HL-60/S4 treated with phorbol 12-myristate 13-acetate at 8.2 ng/mL for 4 days and 3 days (cell line): ENCODE results near the gene OIP5.
"Not testable (repeated sequence)": the region's sequence is repeated elsewhere in the genome, so short reads cannot be mapped to it uniquely, and the experiment has no call there.

ENCODE experiments used
- in situ Hi-C: fragments of 300-500 bp; cut with MboI; formaldehyde crosslinking; loops from 2 replicates; pipeline ENCODE4 v1.15.0; 2022; ENCODE audit warnings: low sequenced_read_pairs

Gene OIP5

DNA sequence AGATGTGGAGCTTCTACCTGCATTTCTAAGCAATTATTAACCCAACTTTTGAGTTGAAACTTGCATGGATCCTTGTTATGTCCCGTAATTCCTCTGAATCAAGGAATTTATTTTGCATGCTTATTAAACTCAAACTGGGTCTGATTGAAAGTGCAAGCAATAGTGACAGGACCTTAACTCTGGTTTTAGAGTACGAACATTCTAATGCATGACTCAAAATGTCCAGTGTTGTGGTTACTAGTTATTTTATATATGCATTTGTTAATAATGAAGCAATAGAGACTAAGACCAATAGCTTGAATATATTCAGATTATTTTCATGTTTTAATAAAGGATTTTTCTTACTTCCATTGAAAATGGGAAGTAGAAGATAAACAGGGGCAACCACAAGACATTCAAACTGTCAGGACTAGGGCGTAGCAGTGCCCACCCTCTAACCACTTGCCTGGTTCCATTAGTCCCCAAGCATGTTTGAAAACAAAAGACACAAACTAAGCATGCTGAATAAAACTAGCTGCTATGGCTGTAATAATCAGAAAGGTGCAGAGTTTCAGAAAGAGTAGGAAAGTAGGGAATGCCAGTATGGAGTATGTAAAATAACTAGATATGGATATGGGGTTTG lies 28.1 kb downstream of the OIP5 start:
- in situ Hi-C loops = no loop called here

DNA sequence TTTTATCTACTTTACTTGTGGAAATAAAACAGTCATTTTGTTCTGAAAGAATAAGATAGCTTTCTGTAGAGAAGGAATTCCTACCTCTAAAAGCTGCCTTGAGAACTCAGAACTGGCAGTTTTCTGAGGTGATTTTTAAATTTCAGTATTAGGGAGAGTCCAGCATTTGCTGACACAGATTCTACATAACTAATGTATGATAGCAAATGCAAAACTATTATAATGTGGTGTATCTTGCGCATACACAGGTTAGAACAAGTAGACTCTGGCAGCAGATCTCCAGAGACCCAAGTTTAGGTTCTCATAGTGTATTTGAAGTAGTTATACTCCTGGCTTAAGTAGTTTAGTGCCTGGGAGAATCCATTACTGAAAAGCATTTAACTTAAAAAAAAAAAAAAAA lies 30.8 kb downstream of the OIP5 start:
- in situ Hi-C loops = no loop called here

DNA sequence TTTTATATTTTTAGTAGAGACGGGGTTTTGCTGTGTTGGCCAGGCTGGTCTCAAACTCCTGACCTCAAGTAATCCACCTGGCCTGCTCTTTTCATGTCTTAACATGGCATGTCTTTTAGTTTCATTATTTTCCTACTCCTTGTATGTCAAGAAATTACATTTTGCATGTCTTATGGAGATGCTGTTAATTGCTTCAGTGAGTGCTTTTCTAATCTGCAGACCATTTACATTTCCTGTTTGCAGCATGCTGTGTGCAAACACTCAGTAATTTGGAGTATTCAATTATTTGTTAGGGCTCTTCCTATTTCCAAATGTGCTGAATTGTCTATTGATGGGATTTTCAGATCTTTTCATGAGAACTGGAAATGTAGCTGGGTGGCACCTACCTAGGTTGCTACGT lies 31.3 kb downstream of the OIP5 start:
- in situ Hi-C loops = not testable (repeated sequence)

DNA sequence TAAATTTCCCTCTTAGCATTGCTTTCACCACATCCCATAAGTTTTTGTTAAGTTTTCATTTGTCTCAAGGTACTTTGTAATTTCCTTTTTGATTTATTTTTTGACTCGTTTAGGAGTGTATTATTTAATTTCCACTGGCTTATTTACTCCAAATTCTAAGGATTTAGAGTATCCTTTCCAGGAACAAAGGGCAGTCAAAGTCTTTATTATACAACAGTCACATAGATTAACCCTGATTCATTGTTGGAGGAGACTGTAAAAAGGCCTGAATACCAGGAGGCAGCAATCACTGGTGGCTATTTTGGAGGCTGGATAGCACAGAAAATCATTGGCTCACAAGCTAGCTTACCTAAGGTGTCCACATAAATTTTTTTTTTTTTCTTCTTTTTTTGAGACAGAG lies 39.9 kb downstream of the OIP5 start:
- in situ Hi-C loops = no loop called here

DNA sequence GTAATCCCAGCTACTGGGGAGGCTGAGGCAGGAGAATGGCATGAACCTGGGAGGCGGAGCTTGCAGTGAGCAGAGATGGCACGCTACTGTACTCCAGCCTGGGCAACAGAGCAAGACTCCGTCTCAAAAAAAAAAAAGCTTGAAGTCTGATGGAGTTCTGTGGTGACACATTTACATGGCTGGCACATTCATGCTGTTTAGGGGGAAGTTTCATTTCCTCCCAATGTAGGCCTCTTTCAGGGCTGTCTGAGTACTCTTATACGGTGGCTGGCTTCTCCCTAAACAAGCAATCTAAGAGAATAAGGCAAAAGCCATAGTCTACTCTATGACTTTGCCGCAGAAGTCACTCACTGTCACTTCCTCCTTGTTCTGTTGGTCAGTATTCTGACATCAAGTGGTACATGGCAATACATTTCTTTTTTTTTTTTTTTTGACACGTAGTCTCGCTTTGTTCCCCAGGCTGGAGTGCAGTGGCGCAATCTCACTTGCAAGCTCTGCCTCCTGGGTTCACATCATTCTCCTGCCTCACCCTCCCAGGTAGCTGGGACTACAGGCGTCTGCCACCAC lies 41.2 kb downstream of the OIP5 start:
- in situ Hi-C loops = no loop called here

DNA sequence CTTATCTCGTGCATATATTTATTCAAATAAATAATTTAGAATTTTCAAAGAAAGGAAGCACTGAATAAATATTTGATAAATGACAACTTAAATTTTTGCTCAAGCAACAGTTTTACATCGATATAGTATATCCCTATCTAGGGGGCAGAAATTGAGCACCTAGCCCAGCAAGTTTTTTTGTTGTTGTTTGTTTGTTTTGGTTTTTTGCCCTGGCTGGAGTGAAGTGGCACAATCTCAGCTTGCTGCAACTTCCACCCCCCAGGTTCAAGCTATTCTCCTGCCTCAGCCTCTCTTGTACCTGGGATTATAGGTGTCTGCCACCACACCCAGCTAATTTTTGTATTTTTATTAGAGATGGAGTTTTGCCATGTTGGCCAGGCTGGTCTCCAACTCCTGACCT lies 42.4 kb downstream of the OIP5 start:
- in situ Hi-C loops = no loop called here

DNA sequence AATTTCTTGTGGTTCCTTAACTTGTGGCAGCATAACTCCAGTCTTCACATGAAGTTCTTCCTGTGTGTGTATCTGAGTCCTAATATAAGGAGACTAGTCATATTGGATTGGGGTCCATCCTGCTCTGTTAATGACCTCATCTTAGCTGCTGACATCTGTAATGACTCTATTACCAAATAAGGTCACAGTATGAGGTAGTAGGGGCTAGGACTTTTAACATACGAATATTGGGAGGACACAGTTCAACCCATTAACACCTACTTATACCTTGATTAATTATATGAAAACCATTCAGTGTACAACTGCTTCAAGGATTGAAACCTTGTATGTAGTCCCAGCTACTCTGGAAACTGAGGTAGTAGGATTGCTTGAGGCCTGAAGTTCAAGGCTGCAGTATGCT lies 43.9 kb downstream of the OIP5 start:
- in situ Hi-C loops = no loop called here

DNA sequence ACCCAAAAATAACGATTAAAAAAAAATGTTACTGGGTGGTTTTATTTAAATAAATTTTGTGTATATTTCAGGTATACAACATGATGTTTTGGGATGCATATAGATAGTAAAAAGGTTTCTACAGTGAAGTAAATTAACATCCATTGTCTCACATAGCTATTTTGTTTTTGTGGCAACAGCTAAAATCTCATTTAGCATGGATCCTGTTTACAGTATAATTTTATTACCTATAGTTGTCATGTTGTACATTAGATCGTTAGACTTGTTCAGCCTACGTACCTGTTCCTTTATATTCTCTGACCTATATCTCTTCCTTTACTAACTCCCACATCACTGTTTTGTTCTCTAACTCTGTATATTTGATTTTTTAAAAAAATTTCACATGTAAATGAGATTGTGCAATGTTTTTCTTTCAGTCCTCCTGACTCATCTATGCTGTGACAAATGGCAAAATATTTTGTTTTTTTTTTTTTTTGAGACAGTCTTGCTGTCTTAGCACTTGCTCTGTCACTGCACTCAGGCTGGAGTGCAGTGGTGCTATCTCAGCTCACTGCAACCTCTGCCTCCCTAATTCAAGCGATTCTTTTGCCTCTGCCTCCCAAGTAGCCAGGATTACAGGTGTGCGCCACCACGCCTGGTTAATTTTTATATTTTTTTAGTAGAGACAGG lies 45.6 kb downstream of the OIP5 start:
- in situ Hi-C loops = no loop called here

DNA sequence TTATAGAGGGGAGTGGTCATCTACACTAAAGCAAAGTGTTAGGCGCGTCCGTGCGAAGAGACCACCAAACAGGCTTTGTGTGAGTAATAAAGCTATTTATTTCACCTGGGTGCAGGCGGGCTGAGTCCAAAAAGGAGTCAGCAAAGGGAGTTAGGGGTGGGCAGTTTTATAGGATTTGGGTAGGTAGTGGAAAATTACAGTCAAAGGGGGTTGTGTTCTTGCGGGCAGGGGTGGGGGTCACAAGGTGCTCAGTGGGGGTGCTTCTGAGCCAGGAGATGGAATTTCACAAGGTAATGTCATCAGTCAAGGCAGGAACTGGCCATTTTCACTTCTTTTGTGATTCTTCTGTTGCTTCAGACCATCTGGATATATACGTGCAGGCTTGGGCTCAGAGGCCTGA lies 47.1 kb downstream of the OIP5 start:
- in situ Hi-C loops = no loop called here

DNA sequence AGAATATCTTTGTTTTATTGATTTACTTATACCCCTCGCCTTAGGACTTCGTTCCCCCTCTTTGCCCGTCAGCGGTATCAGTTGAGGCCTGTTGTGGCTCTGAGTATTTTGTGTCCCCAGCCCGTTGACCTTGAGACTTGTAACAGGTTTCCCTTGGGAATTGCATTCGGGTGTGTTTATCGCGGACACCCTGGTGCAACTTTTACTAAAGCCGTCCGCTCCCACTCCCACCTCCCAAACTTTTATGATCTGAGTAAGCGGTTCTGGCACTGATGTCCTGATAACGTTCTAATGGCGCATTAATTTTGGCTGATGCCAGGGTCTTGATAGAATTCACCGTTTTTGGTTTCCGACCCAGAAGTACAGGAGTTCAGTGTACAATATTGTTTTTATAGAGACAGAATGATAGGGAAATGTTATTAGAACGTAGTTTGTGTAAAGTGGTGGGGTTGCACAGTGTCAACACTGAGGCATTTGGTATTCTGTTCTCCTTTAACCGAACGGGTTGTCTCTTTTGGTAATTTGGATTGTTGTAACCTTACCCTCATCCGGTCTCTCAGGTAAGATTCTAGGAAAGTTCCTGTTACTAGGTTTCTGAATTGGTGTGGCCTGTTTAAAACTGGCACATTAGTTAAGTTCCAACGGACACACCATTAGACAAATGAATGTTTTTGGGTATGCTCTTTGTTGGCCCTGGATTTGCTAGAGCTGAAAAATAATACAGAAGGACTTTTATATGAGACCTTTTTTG lies 47.8 kb downstream of the OIP5 start:
- in situ Hi-C loops = no loop called here

DNA sequence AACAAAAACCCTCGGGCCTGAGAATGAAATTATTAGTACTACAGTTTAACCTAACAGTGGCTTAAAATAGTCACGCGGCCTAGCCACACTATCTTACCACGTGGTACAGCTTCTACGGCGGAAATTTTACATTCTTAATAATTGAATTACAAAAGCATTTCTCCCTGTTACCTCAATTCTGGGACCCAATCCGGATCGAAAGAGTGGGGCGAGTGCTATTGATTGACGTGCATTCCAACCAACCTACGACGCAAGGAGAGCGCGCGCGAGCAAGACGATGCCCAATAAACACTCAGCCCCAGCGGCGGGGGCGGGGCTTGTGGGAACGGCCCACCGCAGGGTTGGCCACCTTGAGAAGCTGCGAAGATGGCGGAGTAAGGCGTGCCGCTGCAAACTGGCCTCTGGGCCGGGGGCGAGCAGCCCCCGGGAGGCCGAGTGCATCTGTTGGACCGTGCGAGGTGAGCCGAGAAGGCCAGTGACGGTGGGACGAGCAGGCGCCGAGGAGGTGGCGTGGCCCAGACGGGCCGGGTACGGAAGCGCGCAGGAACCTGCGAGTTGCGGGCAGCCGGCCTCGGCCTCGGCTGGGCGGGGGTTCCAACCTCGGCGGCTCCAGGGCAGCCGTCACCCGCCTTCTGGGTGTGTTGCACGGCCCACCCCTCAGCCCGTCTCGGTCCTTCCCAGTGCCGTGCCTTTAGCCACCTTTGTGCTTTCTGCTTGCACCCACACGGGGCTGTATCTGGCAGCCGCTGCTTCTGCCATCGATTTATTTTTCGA lies 48.6 kb downstream of the OIP5 start:
- in situ Hi-C loops = no loop called here

DNA sequence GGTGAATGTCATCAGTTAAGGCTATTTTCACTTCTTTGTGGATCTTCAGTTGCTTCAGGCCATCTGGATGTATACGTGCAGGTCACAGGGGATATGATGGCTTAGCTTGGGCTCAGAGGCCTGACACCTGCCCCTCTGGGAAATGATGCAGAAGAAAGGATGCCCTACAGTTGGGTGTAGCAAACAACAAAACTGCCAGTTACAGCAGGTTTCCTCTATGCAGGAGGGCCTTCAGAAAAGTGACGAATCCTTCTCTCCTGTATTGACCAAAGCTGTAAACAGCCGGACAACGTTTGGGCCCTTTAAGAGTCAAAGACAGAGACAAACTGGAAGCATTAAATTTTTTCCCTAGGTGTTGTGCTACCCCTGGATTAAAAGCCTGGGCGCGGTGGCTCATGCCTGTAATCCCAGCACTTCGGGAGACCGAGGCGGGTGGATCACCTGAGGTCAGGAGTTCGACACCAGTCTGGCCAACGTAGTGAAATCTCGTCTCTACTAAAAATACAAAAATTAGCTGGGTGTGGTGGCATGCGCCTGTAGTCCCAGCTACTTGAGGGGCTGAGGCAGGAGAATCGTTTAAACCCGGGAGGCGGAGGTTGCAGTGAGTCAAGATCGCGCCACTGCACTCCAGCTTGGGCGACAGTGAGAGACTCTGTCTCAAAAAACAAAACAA lies 49.3 kb downstream of the OIP5 start:
- in situ Hi-C loops = not testable (repeated sequence)

DNA sequence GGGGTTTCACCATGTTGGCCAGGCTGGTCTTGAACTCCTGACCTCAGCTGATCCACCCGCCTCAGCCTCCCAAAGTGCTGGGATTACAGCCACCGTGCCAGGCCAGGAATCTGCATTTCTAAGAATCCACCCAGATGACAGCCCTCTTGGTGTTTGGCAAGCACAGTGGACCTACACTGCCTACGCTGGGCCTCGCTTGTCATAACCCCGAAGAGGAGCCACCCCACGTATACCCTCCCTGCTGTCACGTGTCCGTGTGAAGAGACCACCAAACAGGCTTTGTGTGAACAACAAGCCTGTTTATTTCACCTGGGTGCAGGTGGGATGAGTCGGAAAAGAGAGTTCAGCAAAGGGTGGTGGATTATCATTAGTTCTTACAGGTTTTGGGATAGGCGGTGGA lies 50.0 kb downstream of the OIP5 start:
- in situ Hi-C loops = not testable (repeated sequence)

DNA sequence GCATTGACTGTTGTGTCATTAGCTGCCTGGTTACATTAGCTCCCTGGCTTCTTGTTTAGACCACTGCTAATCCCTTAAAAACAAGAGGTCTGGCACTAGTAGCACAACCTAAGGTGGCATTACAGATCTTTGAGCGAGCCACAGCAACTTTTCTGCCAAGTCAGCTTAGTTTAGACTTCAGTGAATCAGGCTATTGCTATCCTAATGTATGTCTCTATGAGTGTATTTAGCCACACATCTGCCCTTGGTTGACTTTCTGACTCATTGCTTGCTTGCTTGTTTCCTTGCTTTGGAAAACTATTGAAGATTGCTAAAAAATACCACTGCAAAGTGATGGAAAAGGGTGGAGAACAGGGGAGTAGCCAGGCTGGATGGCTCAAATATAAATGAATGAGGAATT lies 51.2 kb downstream of the OIP5 start:
- in situ Hi-C loops = no loop called here

DNA sequence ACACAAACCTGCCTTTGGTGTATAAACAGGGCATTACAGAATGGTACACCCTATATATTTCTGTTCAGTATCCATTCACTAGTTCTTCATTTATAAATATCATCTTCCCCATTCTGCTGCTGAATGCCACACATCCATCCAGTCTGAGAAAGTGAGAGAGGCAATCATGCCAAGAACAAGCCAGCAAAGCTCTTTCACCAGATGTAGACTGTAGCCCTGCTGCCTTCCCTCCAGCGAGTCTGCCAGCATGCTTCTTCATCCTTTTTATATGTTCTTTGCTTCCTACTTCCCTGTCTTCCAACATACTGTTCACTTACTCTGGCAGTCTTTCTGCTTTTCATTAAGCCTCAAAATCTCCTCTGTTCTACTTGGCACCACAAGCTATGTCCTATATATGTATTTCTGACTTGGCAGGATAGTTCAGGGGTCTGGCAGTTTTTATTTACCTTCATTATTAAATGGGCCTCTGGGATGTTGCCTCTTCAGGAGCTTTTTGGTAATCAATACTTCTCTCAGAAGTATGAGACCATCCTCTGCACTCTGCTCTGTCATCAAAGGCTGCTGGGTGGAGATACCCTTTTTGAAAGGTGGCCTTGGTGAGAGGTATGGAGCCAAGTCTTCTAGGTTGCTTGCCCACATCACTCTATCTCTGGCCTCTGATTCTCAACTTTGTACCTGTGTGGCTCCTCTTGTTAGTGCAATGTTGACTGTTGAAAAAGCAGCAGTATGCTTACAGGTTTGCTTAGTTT lies 52.7 kb downstream of the OIP5 start:
- in situ Hi-C loops = no loop called here

DNA sequence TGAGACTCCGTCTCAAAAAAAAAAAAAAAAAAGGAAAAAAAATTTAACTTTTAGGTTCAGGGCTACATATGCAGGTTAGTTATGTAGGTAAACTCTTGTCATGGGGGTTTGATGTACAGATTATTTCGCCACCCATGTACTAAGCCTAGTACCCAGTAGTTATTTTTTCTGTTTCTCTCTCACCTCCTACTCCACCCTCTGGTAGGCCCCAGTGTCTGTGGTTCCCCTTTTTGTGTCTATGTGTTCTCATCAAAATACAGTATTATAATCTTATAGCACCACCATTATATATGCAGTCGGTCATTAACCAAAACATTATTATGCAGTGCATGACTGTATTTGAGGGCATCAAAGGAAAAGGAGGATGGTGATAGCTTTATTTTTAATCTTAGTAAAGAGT lies 54.1 kb downstream of the OIP5 start:
- in situ Hi-C loops = no loop called here

DNA sequence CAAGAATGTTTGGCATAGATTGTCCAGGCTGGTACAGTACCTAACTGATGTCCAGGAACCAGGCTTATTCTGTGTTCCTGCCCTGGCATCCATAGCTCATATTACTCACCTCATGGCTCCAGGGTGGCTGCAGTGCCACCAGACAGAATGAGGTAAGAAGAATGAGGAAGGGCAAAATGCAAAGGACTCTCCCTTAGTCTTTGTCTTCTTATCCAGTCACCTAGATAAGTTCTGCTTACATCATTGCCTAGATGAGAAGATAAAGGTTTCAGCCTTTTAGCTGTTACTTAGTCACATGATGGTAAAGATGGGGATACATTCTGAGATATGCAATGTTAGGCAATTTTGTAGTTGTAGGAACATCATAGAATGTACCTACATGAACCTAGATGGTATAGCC lies 55.6 kb downstream of the OIP5 start:
- in situ Hi-C loops = no loop called here

DNA sequence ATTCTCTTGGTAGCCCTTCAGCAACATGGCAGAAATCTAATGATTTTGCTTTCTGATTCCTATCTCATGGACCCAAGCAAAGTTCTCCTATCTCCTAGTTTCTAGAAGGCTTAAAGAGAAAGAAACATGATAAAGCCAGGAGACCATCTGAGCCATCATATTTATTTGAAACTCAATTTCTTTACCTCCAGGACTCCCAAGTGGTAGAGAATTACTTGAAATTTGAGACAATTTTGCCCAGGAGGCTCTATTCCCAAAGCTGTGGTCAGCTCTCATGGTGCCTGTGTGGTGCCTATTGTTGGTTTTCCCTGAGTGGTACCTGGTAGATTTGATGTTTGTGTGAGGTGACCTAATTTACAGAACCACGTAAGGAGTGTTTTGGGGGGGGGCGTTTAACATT lies 62.5 kb downstream of the OIP5 start:
- in situ Hi-C loops = no loop called here

DNA sequence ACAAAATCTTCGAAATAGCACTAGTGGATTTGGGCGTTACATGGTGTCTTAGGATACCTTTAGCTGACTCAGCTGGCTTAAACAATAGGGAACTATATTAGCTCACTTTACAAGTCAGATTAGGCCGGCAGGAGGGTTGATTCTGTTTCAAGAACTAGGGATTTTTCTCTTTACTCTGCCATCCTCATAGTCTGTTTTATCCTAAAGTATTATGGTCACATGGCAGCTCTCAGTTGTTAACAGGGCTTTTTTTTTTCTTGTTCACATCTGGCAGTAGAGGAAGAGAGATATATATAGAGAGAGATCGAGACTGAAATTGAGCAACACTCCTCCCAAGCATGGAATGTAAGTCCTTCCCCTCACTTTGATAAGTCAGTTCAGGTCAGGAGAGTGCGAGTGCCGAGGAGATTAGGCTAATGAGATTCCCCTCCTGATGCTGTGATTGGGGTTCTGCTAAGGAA lies 68.5 kb downstream of the OIP5 start:
- in situ Hi-C loops = no loop called here

DNA sequence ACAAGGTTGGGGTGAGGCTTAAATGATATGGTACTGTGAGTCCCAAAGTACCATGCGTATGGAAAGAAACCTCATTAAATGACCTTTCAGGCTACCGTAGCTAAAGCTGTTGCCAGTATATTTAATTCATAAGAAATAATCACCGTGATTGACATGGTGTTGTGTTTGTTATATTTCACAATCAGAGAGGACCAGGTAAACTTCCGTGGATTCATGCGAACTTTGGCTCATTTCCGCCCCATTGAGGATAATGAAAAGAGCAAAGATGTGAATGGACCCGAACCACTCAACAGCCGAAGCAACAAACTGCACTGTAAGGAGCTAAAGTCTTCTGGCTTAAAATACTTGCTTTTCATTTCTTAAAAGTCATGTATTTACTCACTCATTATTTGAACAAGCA lies 69.8 kb downstream of the OIP5 start:
- in situ Hi-C loops = no loop called here
